ENCODE measurements around the gene IPPK. TPM values are rescaled to one million over a fixed set of nuclear protein-coding genes. Genes with fewer than 3 reads are reported as not detected.

IPPK gene
- total RNA-seq, 1 experiment from 2014 or later = 15.4 TPM

GRCh38 chr9:92668746-92669526 lies 995 bp downstream of the IPPK start:
- H3K4me2 ChIP-seq (ENCODE audit: low read length) = peak overlapping the region; percentile 91
- peaks cover 11 to 24% of the 10 kb centered on the region in 2 experiments; a peak in 3 of 4 replicates for H3K4me1 ChIP-seq (ENCODE audit: control insufficient read depth in 1 of 2, insufficient read depth in 2 of 2, low read length in 2 of 2)
- H3K36me3 ChIP-seq (ENCODE audit: control insufficient read depth in 1 of 2, insufficient read depth in 2 of 2, low read length in 2 of 2) = peaks cover 3 to 11% of the 10 kb centered on the region in 2 experiments; a peak in 1 of 4 replicates
- H3K79me2 ChIP-seq (ENCODE audit: insufficient read depth, low read length) = peaks cover 74% of the 10 kb centered on the region
- H3K27me3 ChIP-seq (ENCODE audit: insufficient read depth, low read length) = no peaks in the 10 kb centered on the region
- H3K27ac ChIP-seq (ENCODE audit: low read depth, low read length) = peak overlapping the region; percentile 87
- H3K9me3 ChIP-seq (ENCODE audit: control insufficient read depth in 1 of 2, insufficient read depth in 1 of 2, low read depth in 1 of 2, low read length in 2 of 2) = no peaks in the 10 kb centered on the region
- no peak for TF ChIP-seq ZBTB33 (IDR thresholded peaks at IDR 0.05; ENCODE audit: extremely low read depth, insufficient replicate concordance, low read length)
- TF ChIP-seq POLR2AphosphoS5 (IDR thresholded peaks at IDR 0.05; ENCODE audit: low read depth, low read length) = 0 out of 2 replicates have a peak, but pooled peaks have one; percentile 31
- peak; percentile 26; the same call in 1 of the 2 replicates for TF ChIP-seq EGR1 (IDR thresholded peaks at IDR 0.05; ENCODE audit: low read depth)
- peak; percentile 47 for TF ChIP-seq MAX (IDR thresholded peaks at IDR 0.05)
- TF ChIP-seq REST (IDR thresholded peaks at IDR 0.05; ENCODE audit: low read depth) = no peak
- TF ChIP-seq YY1 (IDR thresholded peaks at IDR 0.05; ENCODE audit: extremely low read depth, insufficient replicate concordance, low read depth, low read length) = no peak
- TF ChIP-seq JUND (IDR thresholded peaks at IDR 0.05) = no peak
- TF ChIP-seq EZH2 (IDR thresholded peaks at IDR 0.05) = no peak
- peak; percentile 59 for TF ChIP-seq SIN3A (IDR thresholded peaks at IDR 0.05; ENCODE audit: low read depth)
- RAD21 ChIA-PET (ENCODE audit: low non-redundant PET in 1 of 2, low total read pairs in 2 of 2, uncharacterized antibody in 2 of 2, unreplicated experiment in 2 of 2) = no interaction called here
- CTCF ChIA-PET = no interaction called here
- H3K9ac ChIP-seq (ENCODE audit: low read length) = peak overlapping the region; percentile 83
- H3K4me3 ChIP-seq (replicated peaks in 1 of 2; ENCODE audit: low read depth in 1 of 2, low read length in 2 of 2) = peak overlapping the region; percentile 72 to 90
- POLR2A ChIA-PET = no interaction called here
- BruUV-seq (replicated peaks) = TSS peak; percentile 51
- H2AFZ ChIP-seq (ENCODE audit: low read depth, low read length, poor library complexity, severe bottlenecking) = no peak overlapping the region
- DNase-seq (ENCODE audit: low read depth, low spot score) = no peak
- no peaks in the 10 kb centered on the region for H4K20me1 ChIP-seq (ENCODE audit: insufficient read depth)
- H3K9me2 ChIP-seq (ENCODE audit: insufficient read depth) = no peaks in the 10 kb centered on the region
- ATAC-seq = peak; percentile 43
- intact Hi-C loops (cut with micrococcal nuclease) = no loop called here

All from HCT116 (cell line).